Peyer's patch (tissue), 4 donors: ENCODE measurements around the gene TMEM238.
"Not testable (repeated sequence)": the region's sequence is repeated elsewhere in the genome, so short reads cannot be mapped to it uniquely, and the experiment has no call there.

ENCODE experiments used
- POLR2A ChIP-seq, 2 donors: fragments of 450-650 bp; IDR thresholded peaks; one replicate each; pipeline ENCODE4 v1.5.1; 2017; ENCODE audit warnings: antibody characterized with exemption in 2 of 2, mild to moderate bottlenecking in 2 of 2, moderate library complexity in 2 of 2
- TF ChIP-seq, protein P1 (sequence below), 6 experiments: fragments of 450-650 bp in 4 of 6; fragments of 200-600 bp in 2 of 6; sonication (generic) in 1 of 6; IDR thresholded peaks; one replicate each; pipeline ENCODE4 v1.5.1; 2017 to 2019; ENCODE audit warnings: antibody characterized with exemption in 6 of 6, mild to moderate bottlenecking in 3 of 6, moderate library complexity in 1 of 6

DNA sequence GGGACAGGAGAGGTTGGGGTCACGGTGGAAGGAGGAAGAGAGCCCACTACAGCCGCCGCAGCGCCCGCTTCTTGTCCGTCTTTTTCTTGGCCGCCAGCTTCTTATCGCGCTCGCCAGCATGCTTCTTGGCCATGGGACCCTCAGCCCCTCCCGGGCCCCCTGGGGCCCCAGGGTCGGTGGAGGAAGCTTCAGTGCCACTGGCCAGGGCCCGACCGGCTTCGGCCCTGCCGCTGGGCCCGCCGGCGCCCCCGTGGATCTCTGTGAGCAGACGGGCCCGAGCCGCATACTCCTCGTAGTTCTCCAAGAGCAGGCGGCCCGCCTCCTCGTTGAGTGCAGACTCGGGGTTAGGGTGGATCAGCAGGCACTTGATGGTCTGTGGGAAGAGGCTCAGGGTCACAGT, 17.3 kb upstream of the TMEM238 start:
- TF ChIP-seq, protein P1, sequence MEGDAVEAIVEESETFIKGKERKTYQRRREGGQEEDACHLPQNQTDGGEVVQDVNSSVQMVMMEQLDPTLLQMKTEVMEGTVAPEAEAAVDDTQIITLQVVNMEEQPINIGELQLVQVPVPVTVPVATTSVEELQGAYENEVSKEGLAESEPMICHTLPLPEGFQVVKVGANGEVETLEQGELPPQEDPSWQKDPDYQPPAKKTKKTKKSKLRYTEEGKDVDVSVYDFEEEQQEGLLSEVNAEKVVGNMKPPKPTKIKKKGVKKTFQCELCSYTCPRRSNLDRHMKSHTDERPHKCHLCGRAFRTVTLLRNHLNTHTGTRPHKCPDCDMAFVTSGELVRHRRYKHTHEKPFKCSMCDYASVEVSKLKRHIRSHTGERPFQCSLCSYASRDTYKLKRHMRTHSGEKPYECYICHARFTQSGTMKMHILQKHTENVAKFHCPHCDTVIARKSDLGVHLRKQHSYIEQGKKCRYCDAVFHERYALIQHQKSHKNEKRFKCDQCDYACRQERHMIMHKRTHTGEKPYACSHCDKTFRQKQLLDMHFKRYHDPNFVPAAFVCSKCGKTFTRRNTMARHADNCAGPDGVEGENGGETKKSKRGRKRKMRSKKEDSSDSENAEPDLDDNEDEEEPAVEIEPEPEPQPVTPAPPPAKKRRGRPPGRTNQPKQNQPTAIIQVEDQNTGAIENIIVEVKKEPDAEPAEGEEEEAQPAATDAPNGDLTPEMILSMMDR (IDR thresholded peaks at IDR 0.05): not testable (repeated sequence)
- not testable (repeated sequence) for TF ChIP-seq POLR2A (IDR thresholded peaks at IDR 0.05)
